Adrenal gland (tissue), 19 donors: ENCODE results near the gene KLHL29. TPM values are rescaled to one million over a fixed set of nuclear protein-coding genes. Genes with fewer than 3 reads are reported as not detected.

Experiments used
- DNase-seq, 7 donors: peaks; one replicate each; pipeline ENCODE4 v3.0.0-alpha.2; 2019 to 2020
- H3K27ac ChIP-seq, 5 donors: fragments of 200-600 bp; sonication (generic) in 4 of 5; 1 replicate in 3 of 5; 2 replicates in 2 of 5; pipeline versions ENCODE4 v1.5.1 to v1.8.0; 2016 to 2020; ENCODE audit warnings: mild to moderate bottlenecking in 1 of 5
- H3K27me3 ChIP-seq: fragments of 200-600 bp; 2 replicates; pipeline ENCODE4 v1.8.0; 2021
- H3K36me3 ChIP-seq, 2 donors: fragments of 200-600 bp; replicated peaks in 1 of 2; 1 replicate in 1 of 2; 2 replicates in 1 of 2; pipeline versions ENCODE4 v1.5.1 to v1.8.0; 2018 to 2022
- H3K4me1 ChIP-seq, 2 donors: fragments of 200-600 bp; replicated peaks in 1 of 2; 1 replicate in 1 of 2; 2 replicates in 1 of 2; pipeline versions ENCODE4 v1.5.1 to v1.8.0; 2018 to 2021
- H3K4me3 ChIP-seq, 4 donors: fragments of 200-600 bp; sonication (generic) in 3 of 4; one replicate each; pipeline ENCODE4 v1.5.1; 2016 to 2018
- H3K9me3 ChIP-seq, 3 donors: fragments of 200-600 bp; sonication (generic) in 1 of 3; replicated peaks in 1 of 3; 1 replicate in 2 of 3; 2 replicates in 1 of 3; pipeline versions ENCODE4 v1.5.1 to v1.8.0; 2016 to 2021
- CTCF ChIP-seq, 6 experiments: fragments of 450-650 bp in 4 of 6; fragments of 200-600 bp in 2 of 6; sonication (generic) in 1 of 6; IDR thresholded peaks; 1 replicate in 5 of 6; 2 replicates in 1 of 6; pipeline versions ENCODE4 v1.5.1 to v1.8.0; 2016 to 2021; ENCODE audit warnings: antibody characterized with exemption in 6 of 6, mild to moderate bottlenecking in 2 of 6, moderate library complexity in 1 of 6
- POLR2A ChIP-seq, 2 donors: fragments of 450-650 bp; IDR thresholded peaks; one replicate each; pipeline ENCODE4 v1.6.1; 2017; ENCODE audit warnings: antibody characterized with exemption in 2 of 2, mild to moderate bottlenecking in 2 of 2, moderate library complexity in 1 of 2
- WGBS, 4 donors: extraction: QIAGEN DNeasy Blood & Tissue Kit in 2 of 4; methylation state at CpG; one replicate each; pipeline versions ENCODE4 v1.1.5 to v1.1.7; 2013 to 2017; 5-methylcytosine and 5-hydroxymethylcytosine counted together
- intact Hi-C, 2 donors: fragments of 100-400 bp; cut with DNase I; formaldehyde crosslinking; loops; one replicate each; pipeline versions ENCODE4 v1.14.1 to v1.15.0; 2022 to 2023
- long read RNA-seq, 10 donors: library from polyadenylated mRNA in 3 of 10; unstranded in 2 of 10; stranded (forward) in 1 of 10; transcript quantifications; one replicate each; pipeline ENCODE4 v2.0.0 and lab custom pipeline, GENCODE V29; 2021 to 2026
- polyA plus RNA-seq, 3 donors: library from polyadenylated mRNA; stranded (reverse); fragments of 200-250 nt in 2 of 3; fragments of 350-450 nt in 1 of 3; fragmentation: Illumina TruSeq in 1 of 3; extraction: RNeasy Lipid Tissue Mini Kit (QIAGEN cat#74804) in 1 of 3; gene quantifications; one replicate each; pipeline ENCODE4 v1.2.3, GENCODE V29; 2013 to 2014
- total RNA-seq, 9 donors: library from RNA; depleted of rRNA in 4 of 9; stranded (reverse); fragments of >200 nt in 4 of 9; fragments of 120-200 nt in 1 of 9; fragmentation: NEBNext Ultra II Directional in 1 of 9; extraction: Animal tissue kit (Norgen Biotek cat#: 25700) in 1 of 9; gene quantifications; one replicate each; pipeline versions ENCODE4 v1.1.0 to v1.2.4, GENCODE V29; 2013 to 2023
- donor health status: healthy with polysubstance abuse.
- donor health status: Bipolar disorder and iron deficiency.
- donor health status: DM: yes; HTN: yes; CAD: no.
- donor health status: DM: no; HTN: no; CAD: no.
- donor health status: DM: no; HTN: no; CAD: no.
- donor health status: DM: yes; HTN: yes; CAD: no.

The KLHL29 gene
- total RNA-seq (10 to 100 TPM in 8 of 9 donors, 1 to 10 TPM in 1; 1.9 to 24.5 (median 16.8) TPM), polyA plus RNA-seq (10 to 100 TPM in 1 of 3 donors, 1 to 10 TPM in 2; 8.5 to 10.9 (median 8.8) TPM)
- long read RNA-seq, donor 1 = 0 reads
- long read RNA-seq, donor 2 = 0 reads
- long read RNA-seq, donor 3 = 0 reads
- long read RNA-seq, donor 4, partial matches to known transcripts = 0 of 4 reads
- long read RNA-seq, donor 4, other reads (novel, unspliced or antisense) = 4 of 4 reads
- long read RNA-seq, donor 5, full-length matches to known transcripts = 7 of 35 reads
- long read RNA-seq, donor 5, partial matches to known transcripts = 8 of 35 reads
- long read RNA-seq, donor 5, other reads (novel, unspliced or antisense) = 20 of 35 reads
- long read RNA-seq, donor 6, partial matches to known transcripts = 0 of 1 reads
- long read RNA-seq, donor 6, other reads (novel, unspliced or antisense) = 1 of 1 reads
- long read RNA-seq, donor 7 = 0 reads
- long read RNA-seq, donor 8 = 0 reads
- long read RNA-seq, donor 9 = 0 reads
- long read RNA-seq, donor 10 = 0 reads

GRCh38 chr2:23384551-23385343 is at the start of gene KLHL29:
KLHL29 (plus strand) TSS chr2:23385179; CDS start chr2:23562197, 177,018 bp downstream.
- 3 to 40% (median 9%) methylated on average over 5 to 91 of the region's 91 CpGs for WGBS, 4 donors

GRCh38 chr2:23335550-23335949 is 49.4 kb upstream of the KLHL29 start:
- TF ChIP-seq POLR2A (IDR thresholded peaks at IDR 0.05) (no peak), CTCF (IDR thresholded peaks at IDR 0.05) (no peak)
- H3K4me1 ChIP-seq = no peaks in the 10 kb centered on the region
- 80 to 90% (median 88%) methylated on average over 1 to 2 of the region's 2 CpGs for WGBS, 4 donors
- no peak overlapping the region for H3K27ac ChIP-seq
- intact Hi-C loops = no loop called here
- no peak overlapping the region for H3K4me3 ChIP-seq
- no peaks in the 10 kb centered on the region for H3K36me3 ChIP-seq
- no peaks in the 10 kb centered on the region for H3K9me3 ChIP-seq
- H3K27me3 ChIP-seq = no peaks in the 10 kb centered on the region
- no peak for DNase-seq

More at GRCh38 chr2:23384551-23385343, at the start of gene KLHL29:
- no peaks in the 10 kb centered on the region for H3K36me3 ChIP-seq
- peak within 1 kb of the TSS in 3 of 5 donors; percentile 64 to 92 (median 84) for H3K27ac ChIP-seq
- H3K9me3 ChIP-seq = no peaks in the 10 kb centered on the region
- peaks cover 0 to 26% of the 10 kb centered on the region in 2 donors for H3K4me1 ChIP-seq
- intact Hi-C loops = no loop called here
- no peaks in the 10 kb centered on the region for H3K27me3 ChIP-seq
- DNase-seq = peak; percentile 84 to 93 (median 91)
- TF ChIP-seq CTCF (IDR thresholded peaks at IDR 0.05) (no peak), POLR2A (IDR thresholded peaks at IDR 0.05) (peak; percentile 69 to 73)
- peak within 1 kb of the TSS; percentile 28 to 88 (median 48) for H3K4me3 ChIP-seq

- DNase-seq = no peak
- TF ChIP-seq POLR2A (IDR thresholded peaks at IDR 0.05) (no peak), CTCF (IDR thresholded peaks at IDR 0.05) (no peak)
- Histone ChIP-seq H3K4me3 (no peak overlapping the region), H3K27me3 (no peaks in the 10 kb centered on the region), H3K9me3 (no peaks in the 10 kb centered on the region), H3K27ac (no peak overlapping the region), H3K36me3 (no peaks in the 10 kb centered on the region), H3K4me1 (no peaks in the 10 kb centered on the region)
- 41 to 55% (median 49%) methylated on average over 3 of the region's 3 CpGs for WGBS, 4 donors
- intact Hi-C loops = no loop called here
These were observed 42.9 kb upstream of the KLHL29 start for GRCh38 chr2:23342075-23342474.

- WGBS, 4 donors = 71 to 86% (median 80%) methylated on average over 4 of the region's 4 CpGs
- Histone ChIP-seq H3K36me3 (no peaks in the 10 kb centered on the region), H3K27me3 (no peaks in the 10 kb centered on the region), H3K4me1 (no peaks in the 10 kb centered on the region), H3K27ac (no peak overlapping the region), H3K4me3 (no peak overlapping the region), H3K9me3 (no peaks in the 10 kb centered on the region)
- DNase-seq = no peak
- intact Hi-C loops = no loop called here
- no peak for TF ChIP-seq POLR2A (IDR thresholded peaks at IDR 0.05)
These were observed 39.0 kb upstream of the KLHL29 start for GRCh38 chr2:23346029-23346428.
